Spleen (tissue), 7 donors: ENCODE measurements around the gene METTL3.

ENCODE experiments used
- POLR2A ChIP-seq, 3 donors: fragments of 450-650 bp; IDR thresholded peaks; one replicate each; pipeline ENCODE4 v1.5.1; 2017; ENCODE audit warnings: antibody characterized with exemption in 3 of 3, mild to moderate bottlenecking in 1 of 3
- POLR2AphosphoS5 ChIP-seq, 3 donors: sonication (generic); formaldehyde crosslinking; IDR thresholded peaks; one replicate each; pipeline ENCODE4 v1.5.1; 2017; ENCODE audit warnings: antibody characterized with exemption in 3 of 3
- TF ChIP-seq, protein P1 (sequence below), 11 experiments: fragments of 200-600 bp in 7 of 11; fragments of 450-650 bp in 4 of 11; sonication (generic) in 4 of 11; IDR thresholded peaks in 8 of 11; conservative IDR thresholded peaks in 3 of 11; 1 replicate in 7 of 11; 2 replicates in 4 of 11; pipeline versions ENCODE4 v1.4.0 to v1.8.0; 2016 to 2021; ENCODE audit warnings: antibody characterized with exemption in 11 of 11, inconsistent platforms in 4 of 11, mild to moderate bottlenecking in 1 of 11
- donor health status: DM: no; HTN: no; CAD: no; lungs with moderate emphysema.
- donor health status: DM: no; HTN: no; CAD: no.
- donor health status: DM: no; HTN: no; CAD: no.

DNA sequence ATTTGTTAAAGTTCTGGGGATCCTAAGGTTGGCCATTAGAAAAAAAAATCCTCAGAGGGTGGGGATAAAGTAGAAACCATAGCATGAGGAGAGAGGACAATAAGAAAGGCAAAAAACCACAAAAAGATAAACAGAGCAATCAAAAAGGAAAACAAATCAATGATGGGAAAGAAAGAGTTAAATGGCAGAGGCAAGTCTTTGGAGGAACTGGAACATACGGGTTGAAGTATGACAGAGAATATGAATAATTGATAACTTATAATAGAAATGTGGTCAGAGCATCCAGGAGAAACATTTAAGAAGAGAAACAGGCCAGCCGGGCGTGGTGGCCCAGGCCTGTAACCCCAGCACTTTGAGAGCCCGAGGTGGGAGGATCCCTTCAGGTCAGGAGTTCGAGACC is 32.8 kb upstream of the METTL3 start:
- TF ChIP-seq POLR2A (IDR thresholded peaks at IDR 0.05), result no peak
- TF ChIP-seq, protein P1, sequence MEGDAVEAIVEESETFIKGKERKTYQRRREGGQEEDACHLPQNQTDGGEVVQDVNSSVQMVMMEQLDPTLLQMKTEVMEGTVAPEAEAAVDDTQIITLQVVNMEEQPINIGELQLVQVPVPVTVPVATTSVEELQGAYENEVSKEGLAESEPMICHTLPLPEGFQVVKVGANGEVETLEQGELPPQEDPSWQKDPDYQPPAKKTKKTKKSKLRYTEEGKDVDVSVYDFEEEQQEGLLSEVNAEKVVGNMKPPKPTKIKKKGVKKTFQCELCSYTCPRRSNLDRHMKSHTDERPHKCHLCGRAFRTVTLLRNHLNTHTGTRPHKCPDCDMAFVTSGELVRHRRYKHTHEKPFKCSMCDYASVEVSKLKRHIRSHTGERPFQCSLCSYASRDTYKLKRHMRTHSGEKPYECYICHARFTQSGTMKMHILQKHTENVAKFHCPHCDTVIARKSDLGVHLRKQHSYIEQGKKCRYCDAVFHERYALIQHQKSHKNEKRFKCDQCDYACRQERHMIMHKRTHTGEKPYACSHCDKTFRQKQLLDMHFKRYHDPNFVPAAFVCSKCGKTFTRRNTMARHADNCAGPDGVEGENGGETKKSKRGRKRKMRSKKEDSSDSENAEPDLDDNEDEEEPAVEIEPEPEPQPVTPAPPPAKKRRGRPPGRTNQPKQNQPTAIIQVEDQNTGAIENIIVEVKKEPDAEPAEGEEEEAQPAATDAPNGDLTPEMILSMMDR (IDR thresholded peaks at IDR 0.05 in 8 of 11, conservative IDR thresholded peaks at IDR 0.05 in 3 of 11), result no peak
- no peak for TF ChIP-seq POLR2AphosphoS5 (IDR thresholded peaks at IDR 0.05)
